HL-60 (cell line): ENCODE results near the gene MTFP1.

Source experiments
- DNase-seq, 2 experiments: peaks; one replicate each; pipeline ENCODE4 v3.0.0-alpha.2; 2010 to 2020; ENCODE audit warnings: low read depth in 1 of 2, low spot score in 1 of 2
- H3K27ac ChIP-seq: fragments of 250-450 bp; sonication (Bioruptor Pico); replicated peaks from 2 replicates; pipeline ENCODE4 v1.5.1; 2020; ENCODE audit warnings: mild to moderate bottlenecking, moderate library complexity
- H3K27me3 ChIP-seq: fragments of 250-450 bp; sonication (Bioruptor Pico); 2 replicates; pipeline ENCODE4 v1.5.1; 2021; ENCODE audit warnings: mild to moderate bottlenecking, moderate library complexity; ENCODE audit not compliant: insufficient read depth, poor library complexity, severe bottlenecking
- H3K4me3 ChIP-seq: replicated peaks from 2 replicates; pipeline ENCODE4 v1.5.1; 2011; ENCODE audit warnings: mild to moderate bottlenecking, control low read depth, low read length; ENCODE audit not compliant: insufficient read depth
- CTCF ChIP-seq: IDR thresholded peaks from one replicate; pipeline ENCODE4 v1.5.1; 2011; ENCODE audit warnings: low read length, control low read depth, inconsistent platforms; ENCODE audit not compliant: insufficient read depth
- GABPA ChIP-seq: IDR thresholded peaks from 2 replicates; pipeline ENCODE4 v1.6.1; 2012; ENCODE audit warnings: low read depth
- POLR2AphosphoS5 ChIP-seq: IDR thresholded peaks from 2 replicates; pipeline ENCODE4 v1.6.1; 2012; ENCODE audit warnings: low read depth
- REST ChIP-seq: IDR thresholded peaks from 2 replicates; pipeline ENCODE4 v1.6.1; 2012; ENCODE audit warnings: low read depth; ENCODE audit not compliant: insufficient replicate concordance
- SPI1 ChIP-seq: IDR thresholded peaks from 2 replicates; pipeline ENCODE4 v1.6.1; 2012; ENCODE audit warnings: low read depth, mild to moderate bottlenecking, borderline replicate concordance

The MTFP1 gene

GRCh38 chr22:30425327-30425615 lies 297 bp upstream of the MTFP1 start:
- TF ChIP-seq REST (no peak), GABPA (no peak), POLR2AphosphoS5 (no peak), SPI1 (no peak)
- peak overlapping the region; percentile 75 for H3K27ac ChIP-seq
- H3K4me3 ChIP-seq: peak overlapping the region; percentile 70

GRCh38 chr22:30426388-30427353 lies 1.1 kb downstream of the MTFP1 start:
- TF ChIP-seq CTCF (peak; percentile 84), REST (no peak), POLR2AphosphoS5 (peak; percentile 30; the same call in 1 of the 2 replicates)
- Histone ChIP-seq H3K27me3 (no peaks in the 10 kb centered on the region), H3K4me3 (peak overlapping the region; percentile 70), H3K27ac (peak overlapping the region; percentile 75)
- DNase-seq: peak; percentile 62 to 87

More at GRCh38 chr22:30425327-30425615, 297 bp upstream of the MTFP1 start:
- DNase-seq: peak in 1 of 2 experiments; percentile 11
- no peaks in the 10 kb centered on the region for H3K27me3 ChIP-seq

- no peak for DNase-seq
- no peaks in the 10 kb centered on the region for H3K27me3 ChIP-seq
- H3K4me3 ChIP-seq: no peak overlapping the region
- TF ChIP-seq POLR2AphosphoS5 (no peak), GABPA (no peak), SPI1 (no peak), CTCF (no peak), REST (no peak)
- H3K27ac ChIP-seq: no peak overlapping the region
Measured at GRCh38 chr22:30427871-30428270, 2.3 kb downstream of the MTFP1 start.
